B cell (primary cell): ENCODE data around the gene ITGAV. TPM values are rescaled to one million over a fixed set of nuclear protein-coding genes. Genes with fewer than 3 reads are reported as not detected.

Experiments
- ATAC-seq: fragments of 200-7000 bp; cut with Tn5 transposase; one replicate; pipeline ENCODE4 v1.10.0; 2021; ENCODE audit warnings: low read depth, mild to moderate bottlenecking, moderate number of reproducible peaks, moderate library complexity
- CTCF ChIA-PET: fragments of 350-600 bp; sonication (Branson Sonifier 250); formaldehyde crosslinking; loops from one replicate; lab custom pipeline; 2021; ENCODE audit warnings: antibody characterized with exemption, inconsistent platforms; lab: Charles Lee
- POLR2A ChIA-PET: fragments of 350-600 bp; sonication (Branson Sonifier 250); formaldehyde crosslinking; loops from one replicate; lab custom pipeline; 2021; ENCODE audit warnings: antibody characterized with exemption; lab: Charles Lee
- DNase-seq: peaks from one replicate; pipeline ENCODE4 v3.0.0; 2013
- H2AFZ ChIP-seq: 2 replicates; pipeline ENCODE4 v1.6.1; 2012; ENCODE audit warnings: mild to moderate bottlenecking, low read depth, low read length; ENCODE audit not compliant: insufficient read depth, poor library complexity, severe bottlenecking
- H3K27ac ChIP-seq, 2 donors: 1 replicate in 1 of 2; 2 replicates in 1 of 2; pipeline ENCODE4 v1.5.1; 2012 to 2013; ENCODE audit warnings: low read length in 2 of 2, mild to moderate bottlenecking in 2 of 2, moderate library complexity in 1 of 2
- H3K27me3 ChIP-seq, 4 experiments: fragments of 200-600 bp in 1 of 4; sonication (generic) in 1 of 4; replicated peaks in 1 of 4; 1 replicate in 2 of 4; 2 replicates in 2 of 4; pipeline versions ENCODE4 v1.6.1 to v1.7.0; 2013 to 2016; ENCODE audit warnings: low read length in 3 of 4, mild to moderate bottlenecking in 2 of 4, mixed read lengths in 1 of 4, moderate library complexity in 1 of 4; ENCODE audit not compliant: insufficient read depth in 4 of 4, control insufficient read depth in 3 of 4; ENCODE audit errors: control extremely low read depth in 1 of 4
- H3K36me3 ChIP-seq, 2 experiments: replicated peaks in 1 of 2; 1 replicate in 1 of 2; 2 replicates in 1 of 2; pipeline versions ENCODE4 v1.6.1 to v1.7.1; 2013; ENCODE audit warnings: low read length in 1 of 2; ENCODE audit not compliant: insufficient read depth in 2 of 2, control insufficient read depth in 1 of 2; ENCODE audit errors: control extremely low read depth in 1 of 2, extremely low read depth in 1 of 2
- H3K4me1 ChIP-seq, 2 donors: fragments of 200-600 bp in 1 of 2; sonication (generic) in 1 of 2; 1 replicate in 1 of 2; 2 replicates in 1 of 2; pipeline versions ENCODE4 v1.5.1 to v1.6.1; 2013 to 2017; ENCODE audit warnings: low read length in 2 of 2; ENCODE audit not compliant: control insufficient read depth in 2 of 2, insufficient read depth in 2 of 2
- H3K4me2 ChIP-seq: replicated peaks from 2 replicates; pipeline ENCODE3; 2012; ENCODE audit warnings: mild to moderate bottlenecking, low read depth, low read length; ENCODE audit not compliant: poor library complexity, severe bottlenecking
- H3K4me3 ChIP-seq, 5 experiments: fragments of 200-600 bp in 1 of 5; sonication (generic) in 1 of 5; 1 replicate in 3 of 5; 2 replicates in 2 of 5; pipeline versions ENCODE4 v1.5.1 to v1.7.0; 2011 to 2016; ENCODE audit warnings: low read length in 4 of 5, mild to moderate bottlenecking in 4 of 5, low read depth in 2 of 5, control low read depth in 1 of 5, moderate library complexity in 1 of 5; ENCODE audit not compliant: insufficient read depth in 1 of 5; ENCODE audit errors: control extremely low read depth in 1 of 5, extremely low read depth in 1 of 5
- H3K79me2 ChIP-seq: fragments of 200-600 bp; sonication (generic); one replicate; pipeline ENCODE4 v1.6.0; 2016; ENCODE audit warnings: low read length; ENCODE audit not compliant: control insufficient read depth, insufficient read depth
- H3K9ac ChIP-seq: fragments of 200-600 bp; sonication (generic); 2 replicates; pipeline ENCODE4 v1.6.1; 2017; ENCODE audit warnings: mild to moderate bottlenecking, low read length, moderate library complexity
- H3K9me3 ChIP-seq, 3 donors: one replicate each; pipeline versions ENCODE4 v1.6.1 to v1.7.1; 2013; ENCODE audit warnings: low read length in 2 of 3; ENCODE audit not compliant: control insufficient read depth in 2 of 3, insufficient read depth in 1 of 3; ENCODE audit errors: control extremely low read depth in 1 of 3
- H4K20me1 ChIP-seq: 2 replicates; pipeline ENCODE4 v1.6.0; 2012; ENCODE audit warnings: mild to moderate bottlenecking, low read length; ENCODE audit not compliant: insufficient read depth, control insufficient read depth, poor library complexity, severe bottlenecking
- H3K27ac Mint-ChIP-seq: one replicate; pipeline ENCODE4 v1.8.0; 2021; ENCODE audit warnings: mixed read lengths
- H3K27me3 Mint-ChIP-seq: one replicate; pipeline ENCODE4 v1.8.0; 2021; ENCODE audit warnings: mixed read lengths
- H3K4me1 Mint-ChIP-seq: one replicate; pipeline ENCODE4 v1.8.0; 2021; ENCODE audit warnings: mixed read lengths
- H3K4me3 Mint-ChIP-seq: one replicate; pipeline ENCODE4 v1.8.0; 2021; ENCODE audit warnings: mixed read lengths
- H3K9me3 Mint-ChIP-seq: one replicate; pipeline ENCODE4 v1.8.0; 2022; ENCODE audit warnings: mixed read lengths; ENCODE audit not compliant: insufficient read depth
- EZH2 ChIP-seq: IDR thresholded peaks from 2 replicates; pipeline ENCODE4 v1.6.1; 2012; ENCODE audit warnings: borderline replicate concordance, low read depth, mild to moderate bottlenecking, moderate library complexity, low read length; ENCODE audit not compliant: insufficient read depth, poor library complexity, severe bottlenecking
- WGBS: methylation state at CpG from one replicate; pipeline ENCODE4 v1.1.5; 2013; ENCODE audit warnings: missing lambda C conversion rate; ENCODE audit not compliant: insufficient coverage; 5-methylcytosine and 5-hydroxymethylcytosine counted together
- intact Hi-C: fragments of 100-400 bp; cut with micrococcal nuclease; formaldehyde crosslinking; loops from one replicate; pipeline ENCODE4 v1.10.0; 2022
- polyA plus RNA-seq: library from polyadenylated mRNA; depleted of rRNA; stranded (reverse); fragments of >200 nt; gene quantifications from 2 replicates; pipeline ENCODE4 v1.2.3, GENCODE V29; 2012
- total RNA-seq, 2 donors: library from RNA; stranded (reverse); fragments of 120-200 nt in 1 of 2; gene quantifications; 1 replicate in 1 of 2; 2 replicates in 1 of 2; pipeline versions ENCODE4 v1.2.3 to v1.2.4, GENCODE V29; 2013 to 2022
- TF ChIP-seq, protein P1 (sequence below): fragments of 200-600 bp; IDR thresholded peaks from one replicate; pipeline ENCODE4 v1.8.0; 2022; ENCODE audit warnings: antibody characterized with exemption, mild to moderate bottlenecking

Gene ITGAV
- total and polyA plus RNA-seq, 2 donors (not counting 1 experiment from before 2014, with no cell fraction given): 0.58 to 3.6 TPM

GRCh38 chr2:186696290-186696689, 106.4 kb downstream of the ITGAV start:
- H3K27ac ChIP-seq: no peak overlapping the region
- 100% methylated on average over 4 of the region's 4 CpGs for WGBS
- TF ChIP-seq EZH2: no peak
- TF ChIP-seq, protein P1, sequence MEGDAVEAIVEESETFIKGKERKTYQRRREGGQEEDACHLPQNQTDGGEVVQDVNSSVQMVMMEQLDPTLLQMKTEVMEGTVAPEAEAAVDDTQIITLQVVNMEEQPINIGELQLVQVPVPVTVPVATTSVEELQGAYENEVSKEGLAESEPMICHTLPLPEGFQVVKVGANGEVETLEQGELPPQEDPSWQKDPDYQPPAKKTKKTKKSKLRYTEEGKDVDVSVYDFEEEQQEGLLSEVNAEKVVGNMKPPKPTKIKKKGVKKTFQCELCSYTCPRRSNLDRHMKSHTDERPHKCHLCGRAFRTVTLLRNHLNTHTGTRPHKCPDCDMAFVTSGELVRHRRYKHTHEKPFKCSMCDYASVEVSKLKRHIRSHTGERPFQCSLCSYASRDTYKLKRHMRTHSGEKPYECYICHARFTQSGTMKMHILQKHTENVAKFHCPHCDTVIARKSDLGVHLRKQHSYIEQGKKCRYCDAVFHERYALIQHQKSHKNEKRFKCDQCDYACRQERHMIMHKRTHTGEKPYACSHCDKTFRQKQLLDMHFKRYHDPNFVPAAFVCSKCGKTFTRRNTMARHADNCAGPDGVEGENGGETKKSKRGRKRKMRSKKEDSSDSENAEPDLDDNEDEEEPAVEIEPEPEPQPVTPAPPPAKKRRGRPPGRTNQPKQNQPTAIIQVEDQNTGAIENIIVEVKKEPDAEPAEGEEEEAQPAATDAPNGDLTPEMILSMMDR: no peak
- peaks cover 28% of the 10 kb centered on the region for H3K27me3 Mint-ChIP-seq
- CTCF ChIA-PET: no interaction called here
- no peak overlapping the region for H3K4me2 ChIP-seq
- DNase-seq (no peak), ATAC-seq (no peak)
- no peaks in the 10 kb centered on the region for H3K36me3 ChIP-seq
- peaks cover 0 to 20% (median 16%) of the 10 kb centered on the region in 4 experiments for H3K27me3 ChIP-seq
- no peak overlapping the region for H2AFZ ChIP-seq
- no peak overlapping the region for H3K9ac ChIP-seq
- no peak overlapping the region for H3K4me3 Mint-ChIP-seq
- POLR2A ChIA-PET: no interaction called here
- no peaks in the 10 kb centered on the region for H4K20me1 ChIP-seq
- intact Hi-C loops: no loop called here
- peaks cover 8% of the 10 kb centered on the region for H3K4me1 Mint-ChIP-seq
- no peaks in the 10 kb centered on the region for H3K79me2 ChIP-seq
- no peaks in the 10 kb centered on the region for H3K9me3 ChIP-seq
- no peaks in the 10 kb centered on the region for H3K9me3 Mint-ChIP-seq
- H3K4me3 ChIP-seq: no peak overlapping the region
- peaks cover 9 to 13% of the 10 kb centered on the region in 2 donors for H3K4me1 ChIP-seq
- H3K27ac Mint-ChIP-seq: no peak overlapping the region

- TF ChIP-seq, protein P1: no peak
- TF ChIP-seq EZH2: no peak
- Histone ChIP-seq H3K4me3 (no peak overlapping the region), H3K4me2 (no peak overlapping the region), H3K4me1 (peaks cover 9 to 13% of the 10 kb centered on the region in 2 donors), H3K36me3 (no peaks in the 10 kb centered on the region), H3K9ac (no peak overlapping the region), H3K27ac (no peak overlapping the region), H4K20me1 (no peaks in the 10 kb centered on the region), H3K27me3 (peaks cover 0 to 20% (median 15%) of the 10 kb centered on the region in 4 experiments), H3K79me2 (no peaks in the 10 kb centered on the region), H2AFZ (no peak overlapping the region), H3K9me3 (no peaks in the 10 kb centered on the region)
- intact Hi-C loops: no loop called here
- ATAC-seq (no peak), DNase-seq (no peak)
- WGBS: 79% methylated on average over 3 of the region's 4 CpGs
- POLR2A ChIA-PET: no interaction called here
- Mint-ChIP-seq H3K27me3 (peaks cover 24% of the 10 kb centered on the region), H3K27ac (no peak overlapping the region), H3K4me1 (peaks cover 8% of the 10 kb centered on the region), H3K9me3 (no peaks in the 10 kb centered on the region), H3K4me3 (no peak overlapping the region)
- CTCF ChIA-PET: no interaction called here
These were observed 106.9 kb downstream of the ITGAV start for GRCh38 chr2:186696804-186697203.
